ENCODE data around the gene TPP1. TPM values are rescaled to one million over a fixed set of nuclear protein-coding genes. Genes with fewer than 3 reads are reported as not detected.

Gene TPP1
- total RNA-seq, 1 donor from 2014 or later: 15.7 TPM

- no peaks in the 10 kb centered on the region for H3K9me3 ChIP-seq (ENCODE audit: control insufficient read depth in 3 of 3, low read length in 3 of 3)
- H3K4me1 ChIP-seq (ENCODE audit: control insufficient read depth in 3 of 3, insufficient read depth in 3 of 3, low read length in 3 of 3): peaks cover 39 to 46% (median 41%) of the 10 kb centered on the region in 3 donors
- H3K36me3 ChIP-seq (ENCODE audit: control insufficient read depth in 3 of 3, insufficient read depth in 3 of 3, low read length in 3 of 3): peaks cover 0 to 11% (median 11%) of the 10 kb centered on the region in 3 donors
- H3K9ac ChIP-seq (ENCODE audit: low read depth in 1 of 3, low read length in 3 of 3): no peak overlapping the region
- no peak overlapping the region for H3K4me3 ChIP-seq (ENCODE audit: low read length in 3 of 3)
- no peaks in the 10 kb centered on the region for H3K27me3 ChIP-seq (ENCODE audit: control insufficient read depth in 3 of 3, insufficient read depth in 3 of 3, low read length in 3 of 3)
- H3K27ac ChIP-seq (ENCODE audit: low read depth, low read length): peak overlapping the region; percentile 55
Measured at GRCh38 chr11:6637871-6638270, 18.6 kb upstream of the TPP1 start.

DNA sequence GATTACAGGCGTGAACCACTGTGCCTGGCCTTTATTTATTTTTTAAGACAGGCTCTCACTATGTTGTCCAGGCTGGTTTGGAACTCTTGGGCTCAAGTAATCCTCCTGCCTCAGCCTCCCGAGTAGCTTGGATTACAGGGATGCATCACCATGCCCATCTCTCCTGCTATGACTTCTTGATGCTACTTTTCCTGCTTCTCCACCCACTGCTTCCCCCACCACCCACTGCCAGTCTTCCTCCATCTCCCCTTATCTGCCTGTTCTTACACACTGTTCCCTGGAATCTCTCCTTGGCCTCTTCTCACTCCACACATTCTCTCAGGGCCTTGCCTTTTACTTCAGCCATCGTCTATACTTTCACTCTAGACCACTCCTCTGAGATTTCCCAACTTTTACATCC lies 17.3 kb upstream of the TPP1 start:
- Histone ChIP-seq H3K9ac (ENCODE audit: low read depth in 1 of 3, low read length in 3 of 3) (no peak overlapping the region), H3K4me1 (ENCODE audit: control insufficient read depth in 3 of 3, insufficient read depth in 3 of 3, low read length in 3 of 3) (peaks cover 37 to 46% (median 39%) of the 10 kb centered on the region in 3 donors), H3K4me3 (ENCODE audit: low read length in 3 of 3) (no peak overlapping the region), H3K27me3 (ENCODE audit: control insufficient read depth in 3 of 3, insufficient read depth in 3 of 3, low read length in 3 of 3) (no peaks in the 10 kb centered on the region), H3K36me3 (ENCODE audit: control insufficient read depth in 3 of 3, insufficient read depth in 3 of 3, low read length in 3 of 3) (peaks cover 0 to 18% (median 14%) of the 10 kb centered on the region in 3 donors), H3K27ac (ENCODE audit: low read depth, low read length) (peak overlapping the region; percentile 55), H3K9me3 (ENCODE audit: control insufficient read depth in 3 of 3, low read length in 3 of 3) (no peaks in the 10 kb centered on the region)

- Histone ChIP-seq H3K9me3 (ENCODE audit: control insufficient read depth in 3 of 3, low read length in 3 of 3) (no peaks in the 10 kb centered on the region), H3K4me3 (ENCODE audit: low read length in 3 of 3) (no peak overlapping the region), H3K4me1 (ENCODE audit: control insufficient read depth in 3 of 3, insufficient read depth in 3 of 3, low read length in 3 of 3) (peaks cover 35 to 46% (median 39%) of the 10 kb centered on the region in 3 donors), H3K36me3 (ENCODE audit: control insufficient read depth in 3 of 3, insufficient read depth in 3 of 3, low read length in 3 of 3) (peaks cover 0 to 14% (median 11%) of the 10 kb centered on the region in 3 donors), H3K9ac (ENCODE audit: low read depth in 1 of 3, low read length in 3 of 3) (no peak overlapping the region), H3K27ac (ENCODE audit: low read depth, low read length) (peak overlapping the region; percentile 55), H3K27me3 (ENCODE audit: control insufficient read depth in 3 of 3, insufficient read depth in 3 of 3, low read length in 3 of 3) (no peaks in the 10 kb centered on the region)
Measured at GRCh38 chr11:6635082-6635932, 16.1 kb upstream of the TPP1 start.

DNA sequence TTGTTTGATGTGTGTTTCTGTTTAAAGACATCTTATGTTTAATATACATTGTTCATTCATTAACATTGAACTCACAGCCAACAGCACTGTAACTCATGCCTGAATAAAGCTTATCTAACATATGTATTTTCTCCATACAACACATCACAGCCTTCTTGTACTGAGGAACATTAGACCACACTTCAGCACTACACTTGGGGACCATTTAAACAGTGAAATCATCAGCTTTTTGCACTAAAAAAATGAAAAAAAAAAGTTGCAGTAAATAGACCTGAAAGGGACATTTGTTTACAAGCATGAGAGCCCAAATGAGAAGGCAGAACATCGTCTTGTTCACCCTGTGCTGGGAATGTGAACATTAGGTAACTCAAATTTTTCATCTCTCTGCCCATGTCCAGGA lies 15.3 kb upstream of the TPP1 start:
- Histone ChIP-seq H3K27me3 (ENCODE audit: control insufficient read depth in 3 of 3, insufficient read depth in 3 of 3, low read length in 3 of 3) (no peaks in the 10 kb centered on the region), H3K27ac (ENCODE audit: low read depth, low read length) (no peak overlapping the region), H3K9ac (ENCODE audit: low read depth in 1 of 3, low read length in 3 of 3) (no peak overlapping the region), H3K9me3 (ENCODE audit: control insufficient read depth in 3 of 3, low read length in 3 of 3) (no peaks in the 10 kb centered on the region), H3K4me3 (ENCODE audit: low read length in 3 of 3) (no peak overlapping the region), H3K4me1 (ENCODE audit: control insufficient read depth in 3 of 3, insufficient read depth in 3 of 3, low read length in 3 of 3) (peaks cover 34 to 46% (median 37%) of the 10 kb centered on the region in 3 donors), H3K36me3 (ENCODE audit: control insufficient read depth in 3 of 3, insufficient read depth in 3 of 3, low read length in 3 of 3) (peaks cover 0 to 13% (median 10%) of the 10 kb centered on the region in 3 donors)

- Histone ChIP-seq H3K36me3 (ENCODE audit: control insufficient read depth in 3 of 3, insufficient read depth in 3 of 3, low read length in 3 of 3) (peaks cover 0 to 17% (median 15%) of the 10 kb centered on the region in 3 donors), H3K9me3 (ENCODE audit: control insufficient read depth in 3 of 3, low read length in 3 of 3) (no peaks in the 10 kb centered on the region), H3K27ac (ENCODE audit: low read depth, low read length) (no peak overlapping the region), H3K9ac (ENCODE audit: low read depth in 1 of 3, low read length in 3 of 3) (no peak overlapping the region), H3K27me3 (ENCODE audit: control insufficient read depth in 3 of 3, insufficient read depth in 3 of 3, low read length in 3 of 3) (no peaks in the 10 kb centered on the region), H3K4me1 (ENCODE audit: control insufficient read depth in 3 of 3, insufficient read depth in 3 of 3, low read length in 3 of 3) (peaks cover 29 to 40% (median 29%) of the 10 kb centered on the region in 3 donors), H3K4me3 (ENCODE audit: low read length in 3 of 3) (no peak overlapping the region)
Measured at GRCh38 chr11:6633422-6634408, 14.5 kb upstream of the TPP1 start.

GRCh38 chr11:6632116-6633073 lies 13.2 kb upstream of the TPP1 start:
- H3K27ac ChIP-seq (ENCODE audit: low read depth, low read length): no peak overlapping the region
- no peaks in the 10 kb centered on the region for H3K9me3 ChIP-seq (ENCODE audit: control insufficient read depth in 3 of 3, low read length in 3 of 3)
- peaks cover 0 to 23% (median 15%) of the 10 kb centered on the region in 3 donors for H3K36me3 ChIP-seq (ENCODE audit: control insufficient read depth in 3 of 3, insufficient read depth in 3 of 3, low read length in 3 of 3)
- H3K27me3 ChIP-seq (ENCODE audit: control insufficient read depth in 3 of 3, insufficient read depth in 3 of 3, low read length in 3 of 3): no peaks in the 10 kb centered on the region
- H3K4me1 ChIP-seq (ENCODE audit: control insufficient read depth in 3 of 3, insufficient read depth in 3 of 3, low read length in 3 of 3): peaks cover 18 to 27% (median 25%) of the 10 kb centered on the region in 3 donors
- H3K9ac ChIP-seq (ENCODE audit: low read depth in 1 of 3, low read length in 3 of 3): no peak overlapping the region
- H3K4me3 ChIP-seq (ENCODE audit: low read length in 3 of 3): no peak overlapping the region

DNA sequence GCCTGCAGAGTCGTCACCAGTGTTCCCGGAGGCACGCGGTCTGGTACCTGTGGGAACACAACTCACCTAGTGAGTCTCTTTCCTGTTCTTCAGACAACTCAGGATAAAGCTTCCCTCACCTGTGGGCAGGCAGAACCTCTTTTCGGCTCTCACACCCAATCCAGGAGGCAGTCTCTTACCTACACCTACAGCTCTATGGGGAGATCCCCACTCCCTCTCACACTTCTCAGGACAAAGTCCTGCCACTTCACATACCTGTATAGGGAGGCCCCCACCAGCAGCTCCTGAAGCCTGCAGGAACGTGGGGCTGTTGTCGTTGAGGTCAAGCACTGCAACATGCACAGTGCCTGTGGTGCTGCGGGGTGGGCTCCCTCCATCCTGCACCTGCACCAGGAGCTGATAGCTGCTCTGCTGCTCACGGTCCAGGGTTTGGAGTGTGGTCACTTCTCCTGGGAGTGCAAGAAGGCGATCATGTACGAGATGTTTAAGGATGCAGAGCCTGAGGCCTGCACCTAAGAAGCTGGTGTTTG lies 12.2 kb upstream of the TPP1 start:
- Histone ChIP-seq H3K9me3 (ENCODE audit: control insufficient read depth in 3 of 3, low read length in 3 of 3) (no peaks in the 10 kb centered on the region), H3K27me3 (ENCODE audit: control insufficient read depth in 3 of 3, insufficient read depth in 3 of 3, low read length in 3 of 3) (no peaks in the 10 kb centered on the region), H3K27ac (ENCODE audit: low read depth, low read length) (no peak overlapping the region), H3K4me1 (ENCODE audit: control insufficient read depth in 3 of 3, insufficient read depth in 3 of 3, low read length in 3 of 3) (peaks cover 14 to 20% (median 18%) of the 10 kb centered on the region in 3 donors), H3K4me3 (ENCODE audit: low read length in 3 of 3) (no peak overlapping the region), H3K9ac (ENCODE audit: low read depth in 1 of 3, low read length in 3 of 3) (no peak overlapping the region), H3K36me3 (ENCODE audit: control insufficient read depth in 3 of 3, insufficient read depth in 3 of 3, low read length in 3 of 3) (peaks cover 7 to 32% (median 17%) of the 10 kb centered on the region in 3 donors)

- Histone ChIP-seq H3K27ac (ENCODE audit: low read depth, low read length) (no peak overlapping the region), H3K36me3 (ENCODE audit: control insufficient read depth in 3 of 3, insufficient read depth in 3 of 3, low read length in 3 of 3) (peaks cover 12 to 37% (median 17%) of the 10 kb centered on the region in 3 donors), H3K4me1 (ENCODE audit: control insufficient read depth in 3 of 3, insufficient read depth in 3 of 3, low read length in 3 of 3) (peaks cover 10 to 15% (median 11%) of the 10 kb centered on the region in 3 donors), H3K9ac (ENCODE audit: low read depth in 1 of 3, low read length in 3 of 3) (no peak overlapping the region), H3K9me3 (ENCODE audit: control insufficient read depth in 3 of 3, low read length in 3 of 3) (no peaks in the 10 kb centered on the region), H3K4me3 (ENCODE audit: low read length in 3 of 3) (no peak overlapping the region), H3K27me3 (ENCODE audit: control insufficient read depth in 3 of 3, insufficient read depth in 3 of 3, low read length in 3 of 3) (no peaks in the 10 kb centered on the region)
Measured at GRCh38 chr11:6630632-6631291, 11.5 kb upstream of the TPP1 start.
